GM18909 (cell line): ENCODE results near the gene COL4A2.
"Not testable (repeated sequence)": the region's sequence is repeated elsewhere in the genome, so short reads cannot be mapped to it uniquely, and the experiment has no call there.

ENCODE experiments used
- ATAC-seq: cut with Tn5 transposase; IDR thresholded peaks from one replicate; pipeline ENCODE4 v1.9.1; 2021; ENCODE audit warnings: mild to moderate bottlenecking; ENCODE audit not compliant: unreplicated experiment, poor library complexity

The COL4A2 gene

GRCh38 chr13:110521296-110521680 is 214.2 kb downstream of the COL4A2 start:
- no peak for ATAC-seq

GRCh38 chr13:110521946-110522345 is 214.9 kb downstream of the COL4A2 start:
- ATAC-seq: no peak

- no peak for ATAC-seq
These were observed 215.6 kb downstream of the COL4A2 start for GRCh38 chr13:110522721-110523120.

GRCh38 chr13:110523180-110523579 is 216.1 kb downstream of the COL4A2 start:
- no peak for ATAC-seq

- no peak for ATAC-seq
These were observed 216.9 kb downstream of the COL4A2 start for GRCh38 chr13:110523838-110524540.

- ATAC-seq: no peak
These were observed 217.6 kb downstream of the COL4A2 start for GRCh38 chr13:110524541-110525257.

GRCh38 chr13:110525328-110526319 is 218.5 kb downstream of the COL4A2 start:
- ATAC-seq: peak; percentile 85

- no peak for ATAC-seq
These were observed 221.3 kb downstream of the COL4A2 start for GRCh38 chr13:110528371-110528770.

- no peak for ATAC-seq
These were observed 221.8 kb downstream of the COL4A2 start for GRCh38 chr13:110528911-110529310.

GRCh38 chr13:110529522-110530311 is 222.6 kb downstream of the COL4A2 start:
- no peak for ATAC-seq

- ATAC-seq: no peak
These were observed 224.0 kb downstream of the COL4A2 start for GRCh38 chr13:110531100-110531499.

- ATAC-seq: no peak
These were observed 224.6 kb downstream of the COL4A2 start for GRCh38 chr13:110531671-110532083.

- ATAC-seq: not testable (repeated sequence)
These were observed 225.2 kb downstream of the COL4A2 start for GRCh38 chr13:110532258-110532657.

- ATAC-seq: no peak
These were observed 226.9 kb downstream of the COL4A2 start for GRCh38 chr13:110533771-110534670.

- no peak for ATAC-seq
These were observed 228.4 kb downstream of the COL4A2 start for GRCh38 chr13:110535526-110535925.

GRCh38 chr13:110536006-110536693 is 229.1 kb downstream of the COL4A2 start:
- no peak for ATAC-seq

GRCh38 chr13:110538632-110539031 is 231.5 kb downstream of the COL4A2 start:
- ATAC-seq: peak; percentile 51

- no peak for ATAC-seq
These were observed 232.8 kb downstream of the COL4A2 start for GRCh38 chr13:110539894-110540293.
